Neuronal stem cell (in vitro differentiated cells): ENCODE data around the gene HDAC7.

Source experiments
- DNase-seq: peaks from one replicate; pipeline ENCODE4 v3.0.0-alpha.2; 2013; ENCODE audit warnings: low spot score
- H2AFZ ChIP-seq: one replicate; pipeline ENCODE4 v1.6.1; 2013; ENCODE audit warnings: mild to moderate bottlenecking, low read length, inconsistent platforms
- H2AK5ac ChIP-seq: 2 replicates; pipeline ENCODE4 v1.6.1; 2013; ENCODE audit warnings: low read depth, mild to moderate bottlenecking, inconsistent platforms, low read length, moderate library complexity, mixed read lengths
- H2BK120ac ChIP-seq: 2 replicates; pipeline ENCODE4 v1.6.1; 2013; ENCODE audit warnings: low read depth, mild to moderate bottlenecking, inconsistent platforms, low read length, moderate library complexity, mixed read lengths
- H2BK12ac ChIP-seq: one replicate; pipeline ENCODE4 v1.6.1; 2013; ENCODE audit warnings: low read length, inconsistent platforms
- H2BK15ac ChIP-seq: 2 replicates; pipeline ENCODE4 v1.6.1; 2013; ENCODE audit warnings: mild to moderate bottlenecking, low read length, inconsistent platforms, mixed read lengths
- H2BK5ac ChIP-seq: one replicate; pipeline ENCODE4 v1.6.1; 2013; ENCODE audit warnings: inconsistent platforms, mild to moderate bottlenecking, low read length, moderate library complexity
- H3K14ac ChIP-seq: one replicate; pipeline ENCODE4 v1.6.1; 2013; ENCODE audit warnings: low read length, inconsistent platforms
- H3K18ac ChIP-seq: 2 replicates; pipeline ENCODE4 v1.6.1; 2013; ENCODE audit warnings: low read length, inconsistent platforms
- H3K23ac ChIP-seq: 2 replicates; pipeline ENCODE4 v1.6.1; 2013; ENCODE audit warnings: low read depth, mild to moderate bottlenecking, mixed read lengths, low read length, inconsistent platforms; ENCODE audit not compliant: poor library complexity
- H3K27ac ChIP-seq: replicated peaks from 3 replicates; pipeline ENCODE4 v1.5.1; 2013; ENCODE audit warnings: low read length, inconsistent platforms
- H3K27me3 ChIP-seq, 3 experiments: 2 replicates each; pipeline ENCODE4 v1.6.1; 2013; ENCODE audit warnings: low read length in 3 of 3, mild to moderate bottlenecking in 2 of 3, inconsistent platforms in 1 of 3, low read depth in 1 of 3, mixed read lengths in 1 of 3, moderate library complexity in 1 of 3; ENCODE audit not compliant: control insufficient read depth in 3 of 3, insufficient read depth in 3 of 3
- H3K36me3 ChIP-seq, 2 donors: replicated peaks in 1 of 2; 2 replicates each; pipeline ENCODE4 v1.6.1; 2013; ENCODE audit warnings: low read length in 2 of 2; ENCODE audit not compliant: control insufficient read depth in 2 of 2, insufficient read depth in 2 of 2
- H3K4ac ChIP-seq: 2 replicates; pipeline ENCODE4 v1.6.1; 2013; ENCODE audit warnings: inconsistent platforms, mild to moderate bottlenecking, low read length, moderate library complexity
- H3K4me1 ChIP-seq, 2 donors: 1 replicate in 1 of 2; 2 replicates in 1 of 2; pipeline ENCODE4 v1.6.1; 2013; ENCODE audit warnings: low read length in 2 of 2, low read depth in 1 of 2; ENCODE audit not compliant: control insufficient read depth in 2 of 2, insufficient read depth in 1 of 2
- H3K4me2 ChIP-seq: one replicate; pipeline ENCODE4 v1.6.1; 2013; ENCODE audit warnings: mild to moderate bottlenecking, low read length, inconsistent platforms; ENCODE audit not compliant: insufficient read depth, poor library complexity, severe bottlenecking
- H3K4me3 ChIP-seq, 2 donors: 2 replicates each; pipeline ENCODE4 v1.5.1; 2013; ENCODE audit warnings: low read length in 2 of 2, mild to moderate bottlenecking in 2 of 2, inconsistent platforms in 1 of 2, moderate library complexity in 1 of 2
- H3K79me1 ChIP-seq: one replicate; pipeline ENCODE4 v1.6.1; 2013; ENCODE audit warnings: low read depth, mild to moderate bottlenecking, inconsistent platforms, low read length, moderate library complexity
- H3K9ac ChIP-seq: one replicate; pipeline ENCODE4 v1.6.1; 2013; ENCODE audit warnings: mild to moderate bottlenecking, low read depth, low read length, inconsistent platforms; ENCODE audit not compliant: poor library complexity
- H3K9me3 ChIP-seq, 2 donors: replicated peaks in 1 of 2; 2 replicates each; pipeline versions ENCODE3 to v1.6.1; 2013; ENCODE audit warnings: low read length in 2 of 2, mild to moderate bottlenecking in 2 of 2, inconsistent platforms in 1 of 2, low read depth in 1 of 2, mixed read lengths in 1 of 2, moderate library complexity in 1 of 2; ENCODE audit not compliant: control insufficient read depth in 2 of 2, insufficient read depth in 1 of 2
- H4K8ac ChIP-seq: one replicate; pipeline ENCODE4 v1.6.1; 2013; ENCODE audit warnings: low read depth, mild to moderate bottlenecking, inconsistent platforms, low read length, moderate library complexity
- H4K91ac ChIP-seq: one replicate; pipeline ENCODE4 v1.6.1; 2013; ENCODE audit warnings: low read length, low read depth, mild to moderate bottlenecking, inconsistent platforms; ENCODE audit not compliant: poor library complexity
- WGBS, 2 donors: extraction: QIAGEN DNeasy Blood & Tissue Kit; methylation state at CpG; one replicate each; pipeline ENCODE4 v1.1.7; 2013; ENCODE audit warnings: missing lambda C conversion rate in 2 of 2, mixed read lengths in 1 of 2; ENCODE audit not compliant: insufficient read length in 2 of 2, insufficient replicate concordance in 1 of 2; ENCODE audit errors: extremely low coverage in 2 of 2; 5-methylcytosine and 5-hydroxymethylcytosine counted together

Gene HDAC7

DNA sequence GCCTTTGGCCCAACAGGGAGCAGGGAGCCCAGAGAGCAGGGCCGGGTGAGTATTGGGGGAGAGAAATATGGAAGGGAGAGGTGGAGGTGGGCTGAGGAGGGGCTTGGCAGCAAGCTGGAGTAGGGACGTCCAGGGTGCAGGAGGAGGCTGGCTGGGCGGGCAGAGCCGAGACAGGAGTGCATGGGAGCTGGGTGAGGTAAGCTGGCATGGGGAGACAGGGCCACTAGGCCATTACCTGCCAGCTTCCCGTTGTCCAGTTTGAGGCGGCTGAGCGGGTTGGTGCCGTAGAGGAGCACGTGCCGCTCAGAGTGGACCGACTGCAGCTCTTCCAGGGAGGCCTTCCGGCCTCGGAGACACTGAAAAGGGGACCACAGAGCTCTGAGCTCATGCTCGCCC lies 28.4 kb downstream of the HDAC7 start:
- Histone ChIP-seq H3K9me3 (no peaks in the 10 kb centered on the region), H2BK15ac (no peak overlapping the region), H3K14ac (no peak overlapping the region), H3K4me1 (no peaks in the 10 kb centered on the region), H4K8ac (no peak overlapping the region), H2BK120ac (no peak overlapping the region), H3K4ac (no peak overlapping the region), H2BK5ac (no peak overlapping the region), H3K18ac (no peak overlapping the region), H3K23ac (peak overlapping the region; percentile 25), H3K36me3 (peaks cover 46 to 96% of the 10 kb centered on the region in 2 donors), H2AFZ (no peak overlapping the region), H2BK12ac (no peak overlapping the region), H3K27me3 (no peaks in the 10 kb centered on the region), H4K91ac (no peak overlapping the region), H3K79me1 (no peaks in the 10 kb centered on the region), H3K9ac (peak overlapping the region; percentile 50), H3K4me3 (no peak overlapping the region), H3K27ac (no peak overlapping the region), H2AK5ac (no peak overlapping the region), H3K4me2 (no peak overlapping the region)
- WGBS, 2 donors: no CpG with 5 or more reads among the region's 14 CpGs
- no peak for DNase-seq

DNA sequence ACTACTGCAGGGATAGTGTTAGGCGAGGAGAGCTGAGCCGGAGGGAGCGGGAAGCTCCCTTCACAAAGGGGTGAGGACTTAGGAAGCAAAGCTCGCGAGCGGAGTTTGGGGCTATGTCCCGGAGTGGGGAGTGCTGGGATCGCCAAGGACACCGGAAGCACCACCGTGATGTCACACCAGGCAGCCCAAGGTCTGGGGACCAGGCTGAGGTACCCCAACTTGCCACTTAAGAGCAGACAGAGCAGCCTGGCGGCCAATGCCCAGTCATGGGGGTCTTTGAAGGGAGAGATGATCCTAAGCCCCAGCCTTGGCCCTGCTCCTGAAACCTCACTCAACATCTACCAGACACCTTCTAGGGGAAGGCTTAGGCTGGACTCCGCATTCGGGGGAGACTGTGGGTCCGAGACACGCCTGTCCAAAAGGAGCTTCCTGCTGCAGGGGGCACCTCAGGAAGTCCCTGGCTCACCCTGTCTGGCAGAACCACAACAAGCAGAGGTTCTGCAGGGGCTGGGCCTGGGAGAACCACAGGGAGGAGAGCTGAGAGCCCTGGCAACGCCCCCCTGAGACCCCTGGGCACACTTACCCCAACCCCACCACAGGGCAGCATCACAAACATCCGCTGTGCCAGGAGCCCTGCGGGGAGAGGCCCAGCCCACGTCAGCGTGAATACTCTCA lies 28.9 kb downstream of the HDAC7 start:
- peaks cover 51 to 96% of the 10 kb centered on the region in 2 donors for H3K36me3 ChIP-seq
- no CpG with 5 or more reads among the region's 20 CpGs for WGBS, 2 donors

DNA sequence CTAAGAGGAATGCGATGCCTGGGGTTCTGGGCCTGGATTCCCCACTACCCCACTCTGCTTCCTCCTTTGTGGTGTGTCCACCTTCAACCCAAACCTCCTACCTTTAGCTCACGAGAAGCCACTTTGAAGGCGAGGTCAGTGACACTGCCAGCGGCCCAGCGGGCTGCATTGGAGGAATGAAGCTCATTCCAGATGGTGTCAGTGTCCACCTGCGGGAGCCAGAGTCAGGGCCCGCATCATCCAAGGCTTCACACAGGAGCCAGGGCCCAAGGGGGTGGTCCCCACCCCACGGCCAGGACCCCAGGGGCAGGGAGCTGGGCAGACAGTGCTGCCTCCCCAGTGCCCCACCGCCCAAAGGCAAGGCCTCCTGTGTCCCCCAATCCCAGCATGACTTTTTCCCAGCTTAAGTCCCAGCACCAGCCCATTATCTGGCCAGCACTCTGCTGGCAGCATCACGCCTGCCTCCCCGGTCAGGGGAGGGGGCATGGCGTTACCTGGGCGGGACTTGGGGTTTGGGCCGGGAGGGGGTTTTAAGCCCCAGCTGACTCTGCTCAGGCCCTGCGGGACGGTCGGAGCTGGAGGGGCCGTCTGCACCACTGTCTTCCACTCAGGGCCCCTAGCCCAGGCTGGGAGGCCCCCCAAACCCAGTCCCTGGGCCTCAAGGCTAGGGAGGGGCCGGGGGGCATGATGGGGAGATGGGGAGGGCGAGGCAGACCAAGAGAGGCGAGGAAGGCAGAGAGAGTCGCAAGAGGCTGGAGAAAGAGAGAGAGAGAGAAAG lies 29.8 kb downstream of the HDAC7 start:
- no peak overlapping the region for H4K91ac ChIP-seq
- H2BK12ac ChIP-seq: no peak overlapping the region
- no peaks in the 10 kb centered on the region for H3K4me1 ChIP-seq
- no peak overlapping the region for H3K9ac ChIP-seq
- H3K23ac ChIP-seq: no peak overlapping the region
- H2AK5ac ChIP-seq: no peak overlapping the region
- no peak overlapping the region for H3K27ac ChIP-seq
- H3K27me3 ChIP-seq: no peaks in the 10 kb centered on the region
- peaks cover 53 to 96% of the 10 kb centered on the region in 2 donors for H3K36me3 ChIP-seq
- H3K79me1 ChIP-seq: no peaks in the 10 kb centered on the region
- no peak overlapping the region for H3K4me3 ChIP-seq
- no peak overlapping the region for H3K4ac ChIP-seq
- no peak for DNase-seq
- H2BK5ac ChIP-seq: no peak overlapping the region
- H2BK15ac ChIP-seq: no peak overlapping the region
- no CpG with 5 or more reads among the region's 22 CpGs for WGBS, 2 donors
- no peak overlapping the region for H3K18ac ChIP-seq
- no peak overlapping the region for H3K14ac ChIP-seq
- H3K9me3 ChIP-seq: no peaks in the 10 kb centered on the region
- H2AFZ ChIP-seq: no peak overlapping the region
- H4K8ac ChIP-seq: no peak overlapping the region
- no peak overlapping the region for H3K4me2 ChIP-seq
- H2BK120ac ChIP-seq: no peak overlapping the region

More for the DNA sequence above, 28.9 kb downstream of the HDAC7 start:
- no peaks in the 10 kb centered on the region for H3K4me1 ChIP-seq
- H2BK12ac ChIP-seq: no peak overlapping the region
- no peak overlapping the region for H3K27ac ChIP-seq
- no peaks in the 10 kb centered on the region for H3K79me1 ChIP-seq
- H3K14ac ChIP-seq: no peak overlapping the region
- H3K27me3 ChIP-seq: no peaks in the 10 kb centered on the region
- no peak overlapping the region for H4K8ac ChIP-seq
- no peak overlapping the region for H2BK15ac ChIP-seq
- no peak overlapping the region for H2AK5ac ChIP-seq
- H3K9me3 ChIP-seq: no peaks in the 10 kb centered on the region
- DNase-seq: no peak
- no peak overlapping the region for H2AFZ ChIP-seq
- H3K4me3 ChIP-seq: no peak overlapping the region
- H3K23ac ChIP-seq: peak overlapping the region; percentile 25
- no peak overlapping the region for H3K4ac ChIP-seq
- H3K18ac ChIP-seq: no peak overlapping the region
- H2BK120ac ChIP-seq: no peak overlapping the region
- H4K91ac ChIP-seq: no peak overlapping the region
- no peak overlapping the region for H3K9ac ChIP-seq
- H3K4me2 ChIP-seq: no peak overlapping the region
- H2BK5ac ChIP-seq: peak overlapping the region; percentile 48

DNA sequence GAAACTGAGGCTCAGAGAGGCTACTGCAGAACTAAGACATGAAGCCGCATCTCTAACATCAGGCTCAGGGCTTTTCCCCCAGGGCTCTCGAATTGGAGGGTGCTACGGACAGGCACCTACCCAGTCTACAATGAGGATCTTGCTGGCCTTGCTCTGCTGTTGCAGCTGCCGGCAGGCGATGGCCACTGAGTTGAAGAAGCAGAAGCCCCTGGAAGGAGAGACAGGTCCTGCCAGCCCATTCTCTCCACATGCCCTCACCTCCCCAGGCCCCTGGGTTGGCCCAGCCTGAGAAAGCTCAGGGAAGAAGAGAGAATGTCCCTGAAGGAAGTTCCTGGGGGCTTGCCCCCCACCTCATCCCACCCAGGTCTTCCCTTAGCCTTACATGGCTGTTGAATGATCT lies 30.6 kb downstream of the HDAC7 start:
- no peak overlapping the region for H2BK5ac ChIP-seq
- H3K4me1 ChIP-seq: no peaks in the 10 kb centered on the region
- no peak overlapping the region for H3K4me2 ChIP-seq
- H2AFZ ChIP-seq: no peak overlapping the region
- no peak for DNase-seq
- H3K9me3 ChIP-seq: no peaks in the 10 kb centered on the region
- H3K9ac ChIP-seq: no peak overlapping the region
- H3K79me1 ChIP-seq: no peaks in the 10 kb centered on the region
- no peak overlapping the region for H2BK120ac ChIP-seq
- no peak overlapping the region for H3K27ac ChIP-seq
- no peak overlapping the region for H3K14ac ChIP-seq
- no peaks in the 10 kb centered on the region for H3K27me3 ChIP-seq
- no peak overlapping the region for H4K91ac ChIP-seq
- H3K4me3 ChIP-seq: peak overlapping the region in 1 of 2 donors; percentile 4
- no CpG with 5 or more reads among the region's 5 CpGs for WGBS, 2 donors
- no peak overlapping the region for H2BK15ac ChIP-seq
- no peak overlapping the region for H3K23ac ChIP-seq
- no peak overlapping the region for H4K8ac ChIP-seq
- no peak overlapping the region for H3K4ac ChIP-seq
- H2AK5ac ChIP-seq: no peak overlapping the region
- no peak overlapping the region for H2BK12ac ChIP-seq
- peaks cover 52 to 96% of the 10 kb centered on the region in 2 donors for H3K36me3 ChIP-seq
- H3K18ac ChIP-seq: no peak overlapping the region
